SK-N-SH treated with all-trans-retinoic acid at 6 μM for 48 hours (cell line): ENCODE results near the gene COG2.

ENCODE experiments used
- ATAC-seq: fragments of 200-7000 bp; cut with Tn5 transposase; 3 replicates; pipeline ENCODE4 v1.9.1; 2020; ENCODE audit warnings: mild to moderate bottlenecking, moderate library complexity
- ARNTL ChIP-seq: fragments of 450-650 bp; formaldehyde crosslinking; IDR thresholded peaks from 2 replicates; pipeline ENCODE4 v1.5.0; 2020; ENCODE audit warnings: low read depth, mild to moderate bottlenecking, moderate library complexity, borderline replicate concordance
- BACH2 ChIP-seq: fragments of 250-450 bp; sonication (Bioruptor Pico); IDR thresholded peaks from 2 replicates; pipeline ENCODE4 v1.9.0; 2021; ENCODE audit warnings: mild to moderate bottlenecking, borderline replicate concordance
- CREB5 ChIP-seq: fragments of 250-450 bp; sonication (Bioruptor Pico); IDR thresholded peaks from 2 replicates; pipeline ENCODE4 v1.5.1; 2020; ENCODE audit warnings: low read depth, mild to moderate bottlenecking, moderate library complexity
- CSDC2 ChIP-seq: fragments of 250-450 bp; sonication (Bioruptor Pico); IDR thresholded peaks from 2 replicates; pipeline ENCODE4 v1.5.0; 2020; ENCODE audit warnings: mild to moderate bottlenecking, moderate library complexity
- ESRRG ChIP-seq: fragments of 250-450 bp; sonication (Bioruptor Pico); IDR thresholded peaks from 2 replicates; pipeline ENCODE4 v1.6.1; 2021; ENCODE audit warnings: mild to moderate bottlenecking
- GLIS3 ChIP-seq: fragments of 250-450 bp; sonication (Bioruptor Pico); IDR thresholded peaks from 2 replicates; pipeline ENCODE4 v1.5.0; 2020; ENCODE audit warnings: mild to moderate bottlenecking, moderate library complexity
- ISL1 ChIP-seq: fragments of 250-450 bp; sonication (Bioruptor Pico); IDR thresholded peaks from 2 replicates; pipeline ENCODE4 v2.1.2; 2022; ENCODE audit warnings: mild to moderate bottlenecking, moderate library complexity
- OSR1 ChIP-seq: fragments of 250-450 bp; sonication (Bioruptor Pico); IDR thresholded peaks from 2 replicates; pipeline ENCODE4 v1.8.0; 2022; ENCODE audit warnings: moderate library complexity, mild to moderate bottlenecking, inconsistent platforms
- POU6F1 ChIP-seq: fragments of 250-450 bp; sonication (Bioruptor Pico); IDR thresholded peaks from 2 replicates; pipeline ENCODE4 v1.8.0; 2021; ENCODE audit warnings: low read depth, mild to moderate bottlenecking, moderate library complexity, borderline replicate concordance
- PPARA ChIP-seq: fragments of 250-450 bp; sonication (Bioruptor Pico); IDR thresholded peaks from 2 replicates; pipeline ENCODE4 v1.5.0; 2020; ENCODE audit warnings: mild to moderate bottlenecking, borderline replicate concordance
- RARB ChIP-seq: fragments of 250-450 bp; sonication (Bioruptor Pico); IDR thresholded peaks from 2 replicates; pipeline ENCODE4 v1.8.0; 2021; ENCODE audit warnings: mild to moderate bottlenecking, moderate library complexity
- SNAI2 ChIP-seq: fragments of 250-450 bp; sonication (Bioruptor Pico); IDR thresholded peaks from 2 replicates; pipeline ENCODE4 v1.5.0; 2020; ENCODE audit warnings: mild to moderate bottlenecking, moderate library complexity
- TCF4 ChIP-seq: fragments of 250-450 bp; sonication (Bioruptor Pico); IDR thresholded peaks from 2 replicates; pipeline ENCODE4 v1.8.0; 2021; ENCODE audit warnings: mild to moderate bottlenecking, moderate library complexity, borderline replicate concordance
- TOX ChIP-seq: fragments of 250-450 bp; sonication (Bioruptor Pico); IDR thresholded peaks from 2 replicates; pipeline ENCODE4 v1.8.0; 2021; ENCODE audit warnings: mild to moderate bottlenecking, moderate library complexity, borderline replicate concordance
- TSHZ2 ChIP-seq: fragments of 250-450 bp; sonication (Bioruptor Pico); IDR thresholded peaks from 2 replicates; pipeline ENCODE4 v1.5.0; 2020; ENCODE audit warnings: mild to moderate bottlenecking, moderate library complexity
- ZC3H10 ChIP-seq: fragments of 250-450 bp; sonication (Bioruptor Pico); IDR thresholded peaks from 2 replicates; pipeline ENCODE4 v1.5.1; 2021; ENCODE audit warnings: mild to moderate bottlenecking, moderate library complexity
- ZFP3 ChIP-seq: fragments of 250-450 bp; sonication (Bioruptor Pico); IDR thresholded peaks from 2 replicates; pipeline ENCODE4 v1.5.0; 2020; ENCODE audit warnings: mild to moderate bottlenecking, moderate library complexity
- ZFP30 ChIP-seq: fragments of 450-650 bp; formaldehyde crosslinking; IDR thresholded peaks from 2 replicates; pipeline ENCODE4 v1.5.0; 2022; ENCODE audit warnings: mild to moderate bottlenecking, moderate library complexity
- ZNF565 ChIP-seq: fragments of 450-650 bp; formaldehyde crosslinking; conservative IDR thresholded peaks from 2 replicates; pipeline ENCODE4 v1.5.0; 2020; ENCODE audit warnings: low read depth, mild to moderate bottlenecking, moderate library complexity
- ZNF70 ChIP-seq: fragments of 450-650 bp; formaldehyde crosslinking; IDR thresholded peaks from 2 replicates; pipeline ENCODE4 v1.5.0; 2020; ENCODE audit warnings: mild to moderate bottlenecking, moderate library complexity
- ZNF8 ChIP-seq: fragments of 450-650 bp; formaldehyde crosslinking; IDR thresholded peaks from 2 replicates; pipeline ENCODE4 v1.5.0; 2020; ENCODE audit warnings: mild to moderate bottlenecking, moderate library complexity
- TF ChIP-seq, protein P1 (sequence below): fragments of 250-450 bp; sonication (Bioruptor Pico); IDR thresholded peaks from 2 replicates; pipeline ENCODE4 v1.5.1; 2021; ENCODE audit warnings: mild to moderate bottlenecking, moderate library complexity
- TF ChIP-seq, protein P2 (sequence below): fragments of 250-450 bp; sonication (Bioruptor Pico); IDR thresholded peaks from 2 replicates; pipeline ENCODE4 v1.8.0; 2020; ENCODE audit warnings: mild to moderate bottlenecking, moderate library complexity, borderline replicate concordance

COG2 gene

DNA sequence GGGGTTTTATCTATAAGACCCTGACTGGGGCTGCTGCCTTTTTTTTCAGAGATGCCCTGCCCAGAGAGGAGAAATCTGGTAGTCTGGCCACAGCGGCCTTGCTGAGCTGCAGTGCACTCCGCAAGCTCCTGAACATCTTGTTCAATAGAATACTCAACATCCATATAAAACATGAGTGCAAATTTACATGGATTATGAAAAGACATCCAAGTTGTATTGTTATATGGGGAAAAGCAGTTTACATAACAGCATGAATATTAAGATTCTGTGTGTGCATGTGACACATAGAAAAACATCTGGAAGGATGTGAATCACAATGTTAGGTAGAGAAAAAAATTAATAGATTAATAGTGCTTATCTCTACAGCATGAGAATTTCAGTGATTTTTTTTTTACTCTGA lies 16.4 kb downstream of the COG2 start:
- TF ChIP-seq ZC3H10 (CRISPR knock-in tag) (no peak), ISL1 (CRISPR knock-in tag) (no peak), CSDC2 (CRISPR knock-in tag) (no peak), ARNTL (CRISPR knock-in tag) (no peak), BACH2 (CRISPR knock-in tag) (no peak), TOX (CRISPR knock-in tag) (no peak), POU6F1 (CRISPR knock-in tag) (no peak), PPARA (no peak), ZNF565 (CRISPR knock-in tag) (no peak), TCF4 (CRISPR knock-in tag) (no peak), OSR1 (CRISPR knock-in tag) (no peak), TSHZ2 (CRISPR knock-in tag) (no peak), ZFP3 (CRISPR knock-in tag) (no peak), ZNF8 (CRISPR knock-in tag) (no peak), ZFP30 (CRISPR knock-in tag) (no peak), RARB (CRISPR knock-in tag) (no peak)
- TF ChIP-seq, protein P1, sequence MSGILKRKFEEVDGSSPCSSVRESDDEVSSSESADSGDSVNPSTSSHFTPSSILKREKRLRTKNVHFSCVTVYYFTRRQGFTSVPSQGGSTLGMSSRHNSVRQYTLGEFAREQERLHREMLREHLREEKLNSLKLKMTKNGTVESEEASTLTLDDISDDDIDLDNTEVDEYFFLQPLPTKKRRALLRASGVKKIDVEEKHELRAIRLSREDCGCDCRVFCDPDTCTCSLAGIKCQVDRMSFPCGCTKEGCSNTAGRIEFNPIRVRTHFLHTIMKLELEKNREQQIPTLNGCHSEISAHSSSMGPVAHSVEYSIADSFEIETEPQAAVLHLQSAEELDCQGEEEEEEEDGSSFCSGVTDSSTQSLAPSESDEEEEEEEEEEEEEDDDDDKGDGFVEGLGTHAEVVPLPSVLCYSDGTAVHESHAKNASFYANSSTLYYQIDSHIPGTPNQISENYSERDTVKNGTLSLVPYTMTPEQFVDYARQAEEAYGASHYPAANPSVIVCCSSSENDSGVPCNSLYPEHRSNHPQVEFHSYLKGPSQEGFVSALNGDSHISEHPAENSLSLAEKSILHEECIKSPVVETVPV (CRISPR knock-in tag), result no peak
- ATAC-seq, result no peak

DNA sequence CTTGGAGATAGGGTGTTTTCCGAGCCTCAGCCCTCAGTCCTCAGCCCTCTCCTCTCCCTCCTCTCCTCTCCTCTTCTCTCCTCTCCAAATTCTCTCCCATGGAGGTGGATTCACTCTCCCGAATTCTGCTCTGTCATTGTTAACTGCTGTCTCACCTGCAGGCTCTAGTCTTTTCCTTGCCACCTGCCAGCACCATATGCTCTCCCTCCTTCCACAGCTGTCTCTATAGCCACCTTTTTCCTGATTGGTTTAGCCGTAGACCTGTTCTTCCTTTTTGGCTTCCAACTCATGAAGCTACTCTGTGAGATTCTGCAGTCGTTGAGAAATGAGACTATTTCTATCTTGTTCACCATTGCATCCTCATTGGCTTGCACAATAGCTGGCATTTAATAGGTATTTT lies 19.7 kb downstream of the COG2 start:
- TF ChIP-seq SNAI2 (CRISPR knock-in tag) (no peak), OSR1 (CRISPR knock-in tag) (no peak), ISL1 (CRISPR knock-in tag) (no peak), RARB (CRISPR knock-in tag) (no peak), ZFP30 (CRISPR knock-in tag) (no peak), ESRRG (no peak), GLIS3 (CRISPR knock-in tag) (no peak), ZNF70 (CRISPR knock-in tag) (no peak), TSHZ2 (CRISPR knock-in tag) (no peak), CSDC2 (CRISPR knock-in tag) (no peak), ARNTL (CRISPR knock-in tag) (no peak), ZFP3 (CRISPR knock-in tag) (no peak), TCF4 (CRISPR knock-in tag) (no peak), CREB5 (no peak), PPARA (no peak), POU6F1 (CRISPR knock-in tag) (no peak), TOX (CRISPR knock-in tag) (no peak), ZC3H10 (CRISPR knock-in tag) (no peak)
- TF ChIP-seq, protein P1 (CRISPR knock-in tag), result no peak
- TF ChIP-seq, protein P2, sequence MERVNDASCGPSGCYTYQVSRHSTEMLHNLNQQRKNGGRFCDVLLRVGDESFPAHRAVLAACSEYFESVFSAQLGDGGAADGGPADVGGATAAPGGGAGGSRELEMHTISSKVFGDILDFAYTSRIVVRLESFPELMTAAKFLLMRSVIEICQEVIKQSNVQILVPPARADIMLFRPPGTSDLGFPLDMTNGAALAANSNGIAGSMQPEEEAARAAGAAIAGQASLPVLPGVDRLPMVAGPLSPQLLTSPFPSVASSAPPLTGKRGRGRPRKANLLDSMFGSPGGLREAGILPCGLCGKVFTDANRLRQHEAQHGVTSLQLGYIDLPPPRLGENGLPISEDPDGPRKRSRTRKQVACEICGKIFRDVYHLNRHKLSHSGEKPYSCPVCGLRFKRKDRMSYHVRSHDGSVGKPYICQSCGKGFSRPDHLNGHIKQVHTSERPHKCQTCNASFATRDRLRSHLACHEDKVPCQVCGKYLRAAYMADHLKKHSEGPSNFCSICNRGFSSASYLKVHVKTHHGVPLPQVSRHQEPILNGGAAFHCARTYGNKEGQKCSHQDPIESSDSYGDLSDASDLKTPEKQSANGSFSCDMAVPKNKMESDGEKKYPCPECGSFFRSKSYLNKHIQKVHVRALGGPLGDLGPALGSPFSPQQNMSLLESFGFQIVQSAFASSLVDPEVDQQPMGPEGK (CRISPR knock-in tag), result no peak
- no peak for ATAC-seq
